Activated B cell treated with CpG ODN at 0.5 μM for 24 hours (primary cell): ENCODE results near the gene RAB40B. TPM values are rescaled to one million over a fixed set of nuclear protein-coding genes. Genes with fewer than 3 reads are reported as not detected.

Source experiments
- ATAC-seq: fragments of 200-7000 bp; cut with Tn5 transposase; one replicate; pipeline ENCODE4 v1.10.0; 2021; ENCODE audit warnings: low read depth, mild to moderate bottlenecking, moderate library complexity
- CTCF ChIA-PET: fragments of 350-600 bp; sonication (Branson Sonifier 250); formaldehyde crosslinking; loops from one replicate; lab custom pipeline; 2021; ENCODE audit warnings: antibody characterized with exemption; lab: Charles Lee
- POLR2A ChIA-PET: fragments of 350-600 bp; sonication (Branson Sonifier 250); formaldehyde crosslinking; loops from one replicate; lab custom pipeline; 2021; ENCODE audit warnings: antibody characterized with exemption; lab: Charles Lee
- DNase-seq: peaks from one replicate; pipeline ENCODE4 v3.0.0; 2022
- H3K27ac Mint-ChIP-seq: one replicate; pipeline ENCODE4 v1.8.0; 2020; ENCODE audit warnings: mixed read lengths
- H3K27me3 Mint-ChIP-seq: one replicate; pipeline ENCODE4 v1.8.0; 2021; ENCODE audit warnings: mixed read lengths
- H3K36me3 Mint-ChIP-seq: one replicate; pipeline ENCODE4 v1.8.0; 2021; ENCODE audit warnings: low read depth, mixed read lengths
- H3K4me1 Mint-ChIP-seq: one replicate; pipeline ENCODE4 v1.8.0; 2021; ENCODE audit warnings: mixed read lengths
- H3K4me3 Mint-ChIP-seq: one replicate; pipeline ENCODE4 v1.8.0; 2020; ENCODE audit warnings: mild to moderate bottlenecking, mixed read lengths
- H3K9me3 Mint-ChIP-seq: one replicate; pipeline ENCODE4 v1.8.0; 2020; ENCODE audit warnings: mixed read lengths
- CTCF ChIP-seq: fragments of 200-600 bp; IDR thresholded peaks from one replicate; pipeline ENCODE4 v1.8.0; 2022; ENCODE audit warnings: antibody characterized with exemption, mild to moderate bottlenecking
- intact Hi-C: fragments of 100-400 bp; cut with micrococcal nuclease; formaldehyde crosslinking; loops from one replicate; pipeline ENCODE4 v1.15.1; 2024
- total RNA-seq: library from RNA; stranded (reverse); gene quantifications from 2 replicates; pipeline ENCODE4 v1.2.3, GENCODE V29; 2022

The RAB40B gene
- total RNA-seq, 1 donor from 2014 or later: 2.6 TPM

- peaks cover 84% of the 10 kb centered on the region for H3K36me3 Mint-ChIP-seq
- no peaks in the 10 kb centered on the region for H3K4me1 Mint-ChIP-seq
- H3K27me3 Mint-ChIP-seq: no peaks in the 10 kb centered on the region
- H3K4me3 Mint-ChIP-seq: no peak overlapping the region
- ChIA-PET CTCF (no interaction called here), POLR2A (no interaction called here)
- TF ChIP-seq CTCF: no peak
- H3K9me3 Mint-ChIP-seq: no peaks in the 10 kb centered on the region
- H3K27ac Mint-ChIP-seq: no peak overlapping the region
- no peak for ATAC-seq
- intact Hi-C loops: no loop called here
- DNase-seq: no peak
Measured at GRCh38 chr17:82619641-82620040, 78.9 kb downstream of the RAB40B start.

GRCh38 chr17:82619211-82619610 lies 79.3 kb downstream of the RAB40B start:
- H3K27ac Mint-ChIP-seq: no peak overlapping the region
- CTCF ChIA-PET: no interaction called here

GRCh38 chr17:82616021-82616711 lies 82.3 kb downstream of the RAB40B start:
- DNase-seq: no peak
- no peak for TF ChIP-seq CTCF
- Mint-ChIP-seq H3K27me3 (no peaks in the 10 kb centered on the region), H3K4me1 (no peaks in the 10 kb centered on the region), H3K27ac (no peak overlapping the region), H3K9me3 (no peaks in the 10 kb centered on the region), H3K36me3 (peaks cover 79% of the 10 kb centered on the region), H3K4me3 (no peak overlapping the region)
- intact Hi-C loops: no loop called here
- no peak for ATAC-seq
- CTCF ChIA-PET: no interaction called here
- POLR2A ChIA-PET: no interaction called here

More at GRCh38 chr17:82619211-82619610, 79.3 kb downstream of the RAB40B start:
- POLR2A ChIA-PET: no interaction called here
- Mint-ChIP-seq H3K27me3 (no peaks in the 10 kb centered on the region), H3K36me3 (peaks cover 85% of the 10 kb centered on the region), H3K9me3 (no peaks in the 10 kb centered on the region), H3K4me3 (no peak overlapping the region), H3K4me1 (no peaks in the 10 kb centered on the region)
- no peak for DNase-seq
- TF ChIP-seq CTCF: no peak
- no peak for ATAC-seq
- intact Hi-C loops: no loop called here

GRCh38 chr17:82615084-82616020 lies 83.1 kb downstream of the RAB40B start:
- H3K4me1 Mint-ChIP-seq: no peaks in the 10 kb centered on the region
- peaks cover 75% of the 10 kb centered on the region for H3K36me3 Mint-ChIP-seq
- no peak overlapping the region for H3K27ac Mint-ChIP-seq
- no peaks in the 10 kb centered on the region for H3K27me3 Mint-ChIP-seq
- no peak for TF ChIP-seq CTCF
- POLR2A ChIA-PET: no interaction called here
- H3K4me3 Mint-ChIP-seq: no peak overlapping the region
- CTCF ChIA-PET: no interaction called here
- ATAC-seq (no peak), DNase-seq (no peak)
- intact Hi-C loops: no loop called here
- H3K9me3 Mint-ChIP-seq: no peaks in the 10 kb centered on the region

- H3K27ac Mint-ChIP-seq: no peak overlapping the region
- no peaks in the 10 kb centered on the region for H3K4me1 Mint-ChIP-seq
- DNase-seq (no peak), ATAC-seq (no peak)
- H3K27me3 Mint-ChIP-seq: no peaks in the 10 kb centered on the region
- no peaks in the 10 kb centered on the region for H3K9me3 Mint-ChIP-seq
- peaks cover 74% of the 10 kb centered on the region for H3K36me3 Mint-ChIP-seq
- ChIA-PET POLR2A (no interaction called here), CTCF (no interaction called here)
- no peak for TF ChIP-seq CTCF
- intact Hi-C loops: no loop called here
- no peak overlapping the region for H3K4me3 Mint-ChIP-seq
Measured at GRCh38 chr17:82614095-82614631, 84.3 kb downstream of the RAB40B start.
